Liver (tissue), 9 donors: Measurements from ENCODE around the gene EML2. TPM values are rescaled to one million over a fixed set of nuclear protein-coding genes. Genes with fewer than 3 reads are reported as not detected.

Experiments used
- DNase-seq: peaks from one replicate; pipeline ENCODE4 v3.0.0-alpha.2; 2017; ENCODE audit warnings: low spot score
- H3K27ac ChIP-seq, 2 donors: one replicate each; pipeline ENCODE4 v1.7.0; 2013; ENCODE audit warnings: inconsistent platforms in 2 of 2, low read length in 2 of 2, control low read depth in 1 of 2, low read depth in 1 of 2, mild to moderate bottlenecking in 1 of 2
- H3K27me3 ChIP-seq, 4 donors: one replicate each; pipeline versions ENCODE4 v1.6.1 to v1.7.0; 2013; ENCODE audit warnings: low read length in 3 of 4, inconsistent platforms in 1 of 4, mild to moderate bottlenecking in 1 of 4, moderate library complexity in 1 of 4; ENCODE audit not compliant: control insufficient read depth in 4 of 4, insufficient read depth in 4 of 4
- H3K36me3 ChIP-seq, 4 donors: one replicate each; pipeline versions ENCODE4 v1.6.1 to v1.7.0; 2013; ENCODE audit warnings: low read length in 3 of 4, mild to moderate bottlenecking in 3 of 4, low read depth in 1 of 4, moderate library complexity in 1 of 4; ENCODE audit not compliant: control insufficient read depth in 4 of 4, insufficient read depth in 3 of 4
- H3K4me1 ChIP-seq, 4 donors: one replicate each; pipeline versions ENCODE4 v1.6.1 to v1.7.0; 2013; ENCODE audit warnings: low read length in 3 of 4, mild to moderate bottlenecking in 3 of 4, moderate library complexity in 1 of 4; ENCODE audit not compliant: control insufficient read depth in 4 of 4, insufficient read depth in 4 of 4
- H3K4me3 ChIP-seq, 3 donors: one replicate each; pipeline versions ENCODE4 v1.6.1 to v1.7.0; 2013; ENCODE audit warnings: low read length in 3 of 3, control low read depth in 1 of 3, low read depth in 1 of 3, mild to moderate bottlenecking in 1 of 3
- H3K9ac ChIP-seq, 2 donors: one replicate each; pipeline ENCODE4 v1.7.0; 2013; ENCODE audit warnings: low read length in 2 of 2, mild to moderate bottlenecking in 2 of 2, moderate library complexity in 2 of 2, control low read depth in 1 of 2, low read depth in 1 of 2
- H3K9me3 ChIP-seq, 4 donors: one replicate each; pipeline versions ENCODE4 v1.6.1 to v1.7.0; 2013; ENCODE audit warnings: low read length in 3 of 4; ENCODE audit not compliant: control insufficient read depth in 4 of 4
- EGR1 ChIP-seq, 2 donors: IDR thresholded peaks; 2 replicates each; pipeline ENCODE4 v1.6.1; 2016 to 2018; ENCODE audit warnings: antibody characterized with exemption in 2 of 2, low read depth in 2 of 2
- FOXA1 ChIP-seq: IDR thresholded peaks from 2 replicates; pipeline ENCODE4 v1.6.1; 2016; ENCODE audit warnings: antibody characterized with exemption
- FOXA2 ChIP-seq: IDR thresholded peaks from 2 replicates; pipeline ENCODE4 v1.6.1; 2016; ENCODE audit warnings: antibody characterized with exemption
- GABPA ChIP-seq, 2 donors: IDR thresholded peaks in 1 of 2; conservative IDR thresholded peaks in 1 of 2; 2 replicates each; pipeline ENCODE4 v1.6.1; 2016; ENCODE audit warnings: antibody characterized with exemption in 2 of 2, mild to moderate bottlenecking in 1 of 2, moderate library complexity in 1 of 2
- HNF4A ChIP-seq, 2 donors: conservative IDR thresholded peaks; 2 replicates each; pipeline ENCODE4 v1.6.1; 2016; ENCODE audit warnings: antibody characterized with exemption in 2 of 2, mild to moderate bottlenecking in 2 of 2
- HNF4G ChIP-seq: IDR thresholded peaks from 2 replicates; pipeline ENCODE4 v1.6.1; 2016; ENCODE audit warnings: antibody characterized with exemption
- JUND ChIP-seq, 2 donors: IDR thresholded peaks; 2 replicates each; pipeline ENCODE4 v1.6.1; 2016; ENCODE audit warnings: antibody characterized with exemption in 2 of 2
- NR2F2 ChIP-seq: IDR thresholded peaks from 2 replicates; pipeline ENCODE4 v1.6.1; 2016; ENCODE audit warnings: antibody characterized with exemption
- RAD21 ChIP-seq, 2 donors: IDR thresholded peaks; 2 replicates each; pipeline ENCODE4 v1.6.1; 2016; ENCODE audit warnings: antibody characterized with exemption in 2 of 2, mild to moderate bottlenecking in 2 of 2
- SP1 ChIP-seq: IDR thresholded peaks from 2 replicates; pipeline ENCODE4 v1.6.1; 2018; ENCODE audit warnings: antibody characterized with exemption, mild to moderate bottlenecking
- TAF1 ChIP-seq: conservative IDR thresholded peaks from 2 replicates; pipeline ENCODE4 v1.6.1; 2016; ENCODE audit warnings: antibody characterized with exemption, mild to moderate bottlenecking
- YY1 ChIP-seq: IDR thresholded peaks from 2 replicates; pipeline ENCODE4 v1.6.1; 2016; ENCODE audit warnings: antibody characterized with exemption, mild to moderate bottlenecking
- WGBS: extraction: QIAGEN DNeasy Blood & Tissue Kit; methylation state at CpG from one replicate; pipeline ENCODE4 v1.1.7; 2013; 5-methylcytosine and 5-hydroxymethylcytosine counted together
- polyA plus RNA-seq, 2 donors: library from polyadenylated mRNA; stranded (reverse) in 1 of 2; unstranded in 1 of 2; fragments of 200-250 nt in 1 of 2; fragments of >200 nt in 1 of 2; fragmentation: Nextera tagmentation in 1 of 2; extraction: Ambion mirVana in 1 of 2; gene quantifications; one replicate each; pipeline versions ENCODE4 v1.2.1 to v1.2.3, GENCODE V29; 2013 to 2015
- total RNA-seq, 2 donors: library from RNA; depleted of rRNA; stranded (reverse); fragments of >200 nt; gene quantifications; one replicate each; pipeline ENCODE4 v1.2.3, GENCODE V29; 2014
- TF ChIP-seq, protein P1 (sequence below): IDR thresholded peaks from 2 replicates; pipeline ENCODE4 v1.6.1; 2016; ENCODE audit warnings: antibody characterized with exemption
- TF ChIP-seq, protein P2 (sequence below): IDR thresholded peaks from 2 replicates; pipeline ENCODE4 v1.6.1; 2016; ENCODE audit warnings: antibody characterized with exemption
- TF ChIP-seq, protein P3 (sequence below): IDR thresholded peaks from 2 replicates; pipeline ENCODE4 v1.6.1; 2016; ENCODE audit warnings: antibody characterized with exemption, mild to moderate bottlenecking
- TF ChIP-seq, protein P4 (sequence below): IDR thresholded peaks from 2 replicates; pipeline ENCODE4 v1.6.1; 2016; ENCODE audit warnings: antibody characterized with exemption
- TF ChIP-seq, protein P5 (sequence below): fragments of 150-350 bp; IDR thresholded peaks from 2 replicates; pipeline ENCODE4 v1.5.1; 2017; ENCODE audit warnings: improper control_type of control experiment, low read depth, low read length; ENCODE audit not compliant: missing input control
- donor health status: healthy.
- donor health status: healthy.
- donor health status: healthy.
- donor health status: healthy.
- donor health status: healthy.

EML2 gene
- total and polyA plus RNA-seq, 4 donors, result 1.1 to 10.4 (median 9.0) TPM

DNA sequence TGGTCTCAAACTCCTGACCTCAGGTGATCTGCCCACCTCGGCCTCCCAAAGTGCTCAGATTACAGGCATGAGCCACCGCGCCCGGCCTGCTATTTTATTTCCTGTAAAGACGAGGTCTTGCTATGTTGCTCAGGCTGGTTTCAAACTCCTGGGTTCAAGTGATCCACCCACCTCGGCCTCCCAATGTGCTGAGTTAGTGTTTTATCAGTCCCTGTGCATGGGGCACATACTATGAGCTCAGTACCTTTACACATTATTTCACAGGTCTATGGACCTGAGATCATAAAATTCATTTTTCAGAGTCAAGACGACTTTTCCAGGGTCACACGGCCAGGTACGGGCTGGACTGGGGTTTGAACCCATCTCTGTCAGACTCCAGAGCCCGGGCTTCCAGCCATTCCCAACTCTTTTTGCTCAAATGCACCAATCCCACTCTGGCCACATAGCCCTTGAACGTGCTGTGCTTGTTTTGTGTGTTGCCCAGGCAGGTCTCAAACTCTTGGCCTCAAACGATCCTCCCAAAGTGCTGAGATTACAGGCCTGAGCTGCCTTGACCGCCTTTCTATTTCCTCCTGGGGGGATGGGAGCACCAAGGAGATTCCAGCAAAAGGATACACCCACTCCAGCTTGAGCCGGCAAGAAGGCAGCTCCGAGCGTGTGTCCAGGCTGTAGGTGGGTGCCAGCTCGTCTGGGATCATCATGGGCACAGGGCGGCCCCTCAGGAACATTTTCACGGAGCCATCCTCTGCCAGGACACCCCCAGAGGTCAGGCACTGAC lies 1.1 kb downstream of the EML2 start:
- no peaks in the 10 kb centered on the region for H3K36me3 ChIP-seq
- H3K27me3 ChIP-seq, result no peaks in the 10 kb centered on the region
- no peak overlapping the region for H3K27ac ChIP-seq
- TF ChIP-seq GABPA (IDR thresholded peaks at IDR 0.05 in 1 of 2, conservative IDR thresholded peaks at IDR 0.05 in 1 of 2) (no peak), YY1 (no peak), RAD21 (IDR thresholded peaks at IDR 0.05) (no peak), JUND (IDR thresholded peaks at IDR 0.05) (no peak), SP1 (no peak), NR2F2 (no peak), TAF1 (no peak)
- TF ChIP-seq, protein P1, sequence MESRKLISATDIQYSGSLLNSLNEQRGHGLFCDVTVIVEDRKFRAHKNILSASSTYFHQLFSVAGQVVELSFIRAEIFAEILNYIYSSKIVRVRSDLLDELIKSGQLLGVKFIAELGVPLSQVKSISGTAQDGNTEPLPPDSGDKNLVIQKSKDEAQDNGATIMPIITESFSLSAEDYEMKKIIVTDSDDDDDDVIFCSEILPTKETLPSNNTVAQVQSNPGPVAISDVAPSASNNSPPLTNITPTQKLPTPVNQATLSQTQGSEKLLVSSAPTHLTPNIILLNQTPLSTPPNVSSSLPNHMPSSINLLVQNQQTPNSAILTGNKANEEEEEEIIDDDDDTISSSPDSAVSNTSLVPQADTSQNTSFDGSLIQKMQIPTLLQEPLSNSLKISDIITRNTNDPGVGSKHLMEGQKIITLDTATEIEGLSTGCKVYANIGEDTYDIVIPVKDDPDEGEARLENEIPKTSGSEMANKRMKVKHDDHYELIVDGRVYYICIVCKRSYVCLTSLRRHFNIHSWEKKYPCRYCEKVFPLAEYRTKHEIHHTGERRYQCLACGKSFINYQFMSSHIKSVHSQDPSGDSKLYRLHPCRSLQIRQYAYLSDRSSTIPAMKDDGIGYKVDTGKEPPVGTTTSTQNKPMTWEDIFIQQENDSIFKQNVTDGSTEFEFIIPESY, result no peak
- peaks cover 8 to 35% (median 26%) of the 10 kb centered on the region in 4 donors for H3K4me1 ChIP-seq
- DNase-seq, result no peak
- 80% methylated on average over 19 of the region's 19 CpGs for WGBS
- H3K4me3 ChIP-seq, result no peak overlapping the region
- H3K9ac ChIP-seq, result no peak overlapping the region
- no peaks in the 10 kb centered on the region for H3K9me3 ChIP-seq

DNA sequence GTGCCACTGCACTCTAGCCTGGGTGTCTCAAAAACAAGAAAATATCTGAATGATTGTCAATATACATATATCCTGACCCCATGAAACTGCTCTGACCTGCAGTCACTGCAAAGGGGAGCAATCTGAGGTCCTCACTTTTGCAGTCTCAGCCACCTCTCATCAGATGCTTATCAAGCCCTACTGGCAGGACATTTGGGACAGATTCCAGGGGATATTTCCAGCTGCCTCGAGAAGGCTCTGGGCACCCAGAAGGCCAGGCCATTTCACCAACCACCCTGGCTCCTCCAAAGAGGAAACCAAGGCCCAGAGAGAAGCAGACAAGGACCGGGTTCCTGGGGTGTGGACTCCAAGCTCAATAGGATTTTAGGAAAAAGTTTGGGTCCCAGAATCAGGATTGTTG lies 2.3 kb downstream of the EML2 start:
- WGBS, result 75% methylated on average over 2 of the region's 2 CpGs
- H3K4me3 ChIP-seq, result no peak overlapping the region
- H3K4me1 ChIP-seq, result peaks cover 4 to 28% (median 19%) of the 10 kb centered on the region in 4 donors
- H3K36me3 ChIP-seq, result no peaks in the 10 kb centered on the region
- no peak for DNase-seq
- H3K27me3 ChIP-seq, result no peaks in the 10 kb centered on the region
- no peaks in the 10 kb centered on the region for H3K9me3 ChIP-seq
- no peak for TF ChIP-seq YY1
- no peak overlapping the region for H3K9ac ChIP-seq
- H3K27ac ChIP-seq, result no peak overlapping the region

DNA sequence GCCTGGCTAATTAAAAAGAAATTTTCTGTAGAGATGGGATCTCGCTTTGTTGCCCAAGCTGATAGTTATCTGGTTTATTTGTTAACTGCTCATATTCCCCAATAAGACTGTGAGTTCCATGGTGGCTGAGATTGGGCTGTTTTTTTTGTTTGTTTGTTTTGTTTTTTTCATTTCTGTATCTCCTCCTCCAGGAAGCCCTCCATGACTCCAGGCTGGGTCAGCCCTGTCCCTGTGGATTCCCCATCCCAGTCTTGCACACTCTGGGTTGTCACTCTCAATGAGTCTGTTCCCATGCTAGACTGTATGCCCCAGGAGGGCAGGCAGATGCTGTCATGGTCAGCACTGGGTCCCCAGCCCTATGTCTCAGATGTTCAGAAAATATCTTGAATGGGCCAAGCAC lies 2.9 kb downstream of the EML2 start:
- Histone ChIP-seq H3K9me3 (no peaks in the 10 kb centered on the region), H3K36me3 (no peaks in the 10 kb centered on the region), H3K4me3 (no peak overlapping the region), H3K27ac (no peak overlapping the region), H3K4me1 (peaks cover 4 to 21% (median 14%) of the 10 kb centered on the region in 4 donors), H3K9ac (no peak overlapping the region), H3K27me3 (no peaks in the 10 kb centered on the region)
- TF ChIP-seq SP1 (no peak), FOXA1 (no peak), YY1 (no peak), HNF4A (conservative IDR thresholded peaks at IDR 0.05) (no peak), FOXA2 (no peak), JUND (IDR thresholded peaks at IDR 0.05) (no peak), GABPA (IDR thresholded peaks at IDR 0.05 in 1 of 2, conservative IDR thresholded peaks at IDR 0.05 in 1 of 2) (no peak), HNF4G (no peak), NR2F2 (no peak), EGR1 (IDR thresholded peaks at IDR 0.05; ENCODE audit: low read depth in 2 of 2) (no peak)
- TF ChIP-seq, protein P2, sequence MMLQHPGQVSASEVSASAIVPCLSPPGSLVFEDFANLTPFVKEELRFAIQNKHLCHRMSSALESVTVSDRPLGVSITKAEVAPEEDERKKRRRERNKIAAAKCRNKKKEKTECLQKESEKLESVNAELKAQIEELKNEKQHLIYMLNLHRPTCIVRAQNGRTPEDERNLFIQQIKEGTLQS, result no peak
- TF ChIP-seq, protein P3, sequence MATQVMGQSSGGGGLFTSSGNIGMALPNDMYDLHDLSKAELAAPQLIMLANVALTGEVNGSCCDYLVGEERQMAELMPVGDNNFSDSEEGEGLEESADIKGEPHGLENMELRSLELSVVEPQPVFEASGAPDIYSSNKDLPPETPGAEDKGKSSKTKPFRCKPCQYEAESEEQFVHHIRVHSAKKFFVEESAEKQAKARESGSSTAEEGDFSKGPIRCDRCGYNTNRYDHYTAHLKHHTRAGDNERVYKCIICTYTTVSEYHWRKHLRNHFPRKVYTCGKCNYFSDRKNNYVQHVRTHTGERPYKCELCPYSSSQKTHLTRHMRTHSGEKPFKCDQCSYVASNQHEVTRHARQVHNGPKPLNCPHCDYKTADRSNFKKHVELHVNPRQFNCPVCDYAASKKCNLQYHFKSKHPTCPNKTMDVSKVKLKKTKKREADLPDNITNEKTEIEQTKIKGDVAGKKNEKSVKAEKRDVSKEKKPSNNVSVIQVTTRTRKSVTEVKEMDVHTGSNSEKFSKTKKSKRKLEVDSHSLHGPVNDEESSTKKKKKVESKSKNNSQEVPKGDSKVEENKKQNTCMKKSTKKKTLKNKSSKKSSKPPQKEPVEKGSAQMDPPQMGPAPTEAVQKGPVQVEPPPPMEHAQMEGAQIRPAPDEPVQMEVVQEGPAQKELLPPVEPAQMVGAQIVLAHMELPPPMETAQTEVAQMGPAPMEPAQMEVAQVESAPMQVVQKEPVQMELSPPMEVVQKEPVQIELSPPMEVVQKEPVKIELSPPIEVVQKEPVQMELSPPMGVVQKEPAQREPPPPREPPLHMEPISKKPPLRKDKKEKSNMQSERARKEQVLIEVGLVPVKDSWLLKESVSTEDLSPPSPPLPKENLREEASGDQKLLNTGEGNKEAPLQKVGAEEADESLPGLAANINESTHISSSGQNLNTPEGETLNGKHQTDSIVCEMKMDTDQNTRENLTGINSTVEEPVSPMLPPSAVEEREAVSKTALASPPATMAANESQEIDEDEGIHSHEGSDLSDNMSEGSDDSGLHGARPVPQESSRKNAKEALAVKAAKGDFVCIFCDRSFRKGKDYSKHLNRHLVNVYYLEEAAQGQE, result no peak
- TF ChIP-seq, protein P4, sequence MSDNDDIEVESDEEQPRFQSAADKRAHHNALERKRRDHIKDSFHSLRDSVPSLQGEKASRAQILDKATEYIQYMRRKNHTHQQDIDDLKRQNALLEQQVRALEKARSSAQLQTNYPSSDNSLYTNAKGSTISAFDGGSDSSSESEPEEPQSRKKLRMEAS, result no peak
- TF ChIP-seq, protein P5, sequence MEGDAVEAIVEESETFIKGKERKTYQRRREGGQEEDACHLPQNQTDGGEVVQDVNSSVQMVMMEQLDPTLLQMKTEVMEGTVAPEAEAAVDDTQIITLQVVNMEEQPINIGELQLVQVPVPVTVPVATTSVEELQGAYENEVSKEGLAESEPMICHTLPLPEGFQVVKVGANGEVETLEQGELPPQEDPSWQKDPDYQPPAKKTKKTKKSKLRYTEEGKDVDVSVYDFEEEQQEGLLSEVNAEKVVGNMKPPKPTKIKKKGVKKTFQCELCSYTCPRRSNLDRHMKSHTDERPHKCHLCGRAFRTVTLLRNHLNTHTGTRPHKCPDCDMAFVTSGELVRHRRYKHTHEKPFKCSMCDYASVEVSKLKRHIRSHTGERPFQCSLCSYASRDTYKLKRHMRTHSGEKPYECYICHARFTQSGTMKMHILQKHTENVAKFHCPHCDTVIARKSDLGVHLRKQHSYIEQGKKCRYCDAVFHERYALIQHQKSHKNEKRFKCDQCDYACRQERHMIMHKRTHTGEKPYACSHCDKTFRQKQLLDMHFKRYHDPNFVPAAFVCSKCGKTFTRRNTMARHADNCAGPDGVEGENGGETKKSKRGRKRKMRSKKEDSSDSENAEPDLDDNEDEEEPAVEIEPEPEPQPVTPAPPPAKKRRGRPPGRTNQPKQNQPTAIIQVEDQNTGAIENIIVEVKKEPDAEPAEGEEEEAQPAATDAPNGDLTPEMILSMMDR, result no peak
- TF ChIP-seq, protein P1, result no peak
- no peak for DNase-seq
- WGBS, result 97% methylated on average over 1 of the region's 1 CpG
